K562 (cell line): Measurements from ENCODE around the gene WDCP. TPM values are rescaled to one million over a fixed set of nuclear protein-coding genes. Genes with fewer than 3 reads are reported as not detected.

Experiments used
- BCL6 ChIP-seq: fragments of 250-450 bp; sonication (Bioruptor Pico); IDR thresholded peaks from 2 replicates; pipeline ENCODE4 v1.4.0; 2020
- EGR1 ChIP-seq: fragments of 450-650 bp; conservative IDR thresholded peaks from 2 replicates; pipeline ENCODE4 v1.6.1; 2017; ENCODE audit warnings: mild to moderate bottlenecking
- EHMT2 ChIP-seq: fragments of 450-650 bp; IDR thresholded peaks from 2 replicates; pipeline ENCODE4 v1.6.1; 2018; ENCODE audit warnings: antibody characterized with exemption
- GTF2E2 ChIP-seq: fragments of 200-800 bp; sonication (Bioruptor generic); IDR thresholded peaks from 2 replicates; pipeline ENCODE4 v1.6.1; 2016; ENCODE audit warnings: missing genetic modification characterization, missing compliant biosample characterization
- KDM1A ChIP-seq, 2 experiments: fragments of 450-650 bp; IDR thresholded peaks; 2 replicates each; pipeline ENCODE4 v1.6.1; 2016; ENCODE audit warnings: mild to moderate bottlenecking in 2 of 2
- LEF1 ChIP-seq: fragments of 450-650 bp; IDR thresholded peaks from 2 replicates; pipeline ENCODE4 v1.6.1; 2016; ENCODE audit warnings: mild to moderate bottlenecking
- MCM7 ChIP-seq, 2 experiments: fragments of 450-650 bp; IDR thresholded peaks; 2 replicates each; pipeline ENCODE4 v1.6.1; 2016 to 2018
- MED1 ChIP-seq: sonication (generic); formaldehyde crosslinking; IDR thresholded peaks from 2 replicates; pipeline ENCODE4 v1.8.1; 2023; ENCODE audit warnings: missing genetic modification reagents, borderline replicate concordance
- NR2F6 ChIP-seq: fragments of 450-650 bp; formaldehyde crosslinking; IDR thresholded peaks from 2 replicates; pipeline ENCODE4 v1.4.0; 2020; ENCODE audit warnings: mild to moderate bottlenecking
- RAD51 ChIP-seq: fragments of 450-650 bp; IDR thresholded peaks from 2 replicates; pipeline ENCODE4 v1.7.1; 2016; ENCODE audit warnings: low read depth, mild to moderate bottlenecking, borderline replicate concordance
- RBM17 ChIP-seq: fragments of 200-400 bp; formaldehyde crosslinking; IDR thresholded peaks from 2 replicates; pipeline ENCODE4 v1.6.1; 2017; ENCODE audit warnings: low read depth, mild to moderate bottlenecking, low read length, borderline replicate concordance
- SAFB2 ChIP-seq: fragments of 200-400 bp; formaldehyde crosslinking; IDR thresholded peaks from 2 replicates; pipeline ENCODE4 v1.6.1; 2018; ENCODE audit warnings: borderline replicate concordance, low read length, low read depth, moderate library complexity; ENCODE audit not compliant: severe bottlenecking
- SMC3 ChIP-seq: conservative IDR thresholded peaks from 2 replicates; pipeline ENCODE4 v1.6.1; 2011; ENCODE audit warnings: low read depth, low read length, improper control_type of control experiment; ENCODE audit not compliant: insufficient read depth
- ZNF445 ChIP-seq: fragments of 250-450 bp; sonication (Bioruptor Pico); IDR thresholded peaks from 2 replicates; pipeline ENCODE4 v1.4.0; 2020; ENCODE audit warnings: low read depth, mild to moderate bottlenecking, moderate library complexity
- ZNF589 ChIP-seq: fragments of 200-800 bp; sonication (Bioruptor generic); IDR thresholded peaks from 2 replicates; pipeline ENCODE4 v1.6.1; 2016; ENCODE audit warnings: low read depth, missing genetic modification characterization, missing compliant biosample characterization
- ZNF644 ChIP-seq: fragments of 200-800 bp; sonication (Bioruptor generic); IDR thresholded peaks from 2 replicates; pipeline ENCODE4 v1.6.1; 2016; ENCODE audit warnings: low read depth, missing genetic modification characterization, missing compliant biosample characterization
- ZNF699 ChIP-seq: fragments of 250-450 bp; sonication (Bioruptor Pico); IDR thresholded peaks from 2 replicates; pipeline ENCODE4 v1.8.0; 2021; ENCODE audit warnings: mild to moderate bottlenecking, moderate library complexity; ENCODE audit not compliant: insufficient replicate concordance
- polyA plus RNA-seq, 8 experiments: library from polyadenylated mRNA; depleted of rRNA in 4 of 8; stranded (reverse) in 5 of 8; unstranded in 3 of 8; fragments of >200 nt; fragmentation: Nextera tagmentation in 2 of 8; fragmentation: Illumina TruSeq in 1 of 8; extraction: Ambion mirVana in 2 of 8; extraction: Trizol in 1 of 8; gene quantifications; 2 replicates each; pipeline versions ENCODE4 v1.2.1 to v1.2.3, GENCODE V29; 2011 to 2014; ENCODE audit warnings: inconsistent platforms in 1 of 8, missing spikeins in 1 of 8
- total RNA-seq, 7 experiments: library from RNA; depleted of rRNA in 6 of 7; stranded (reverse); fragments of >200 nt in 6 of 7; fragmentation: Illumina TruSeq in 2 of 7; extraction: Trizol in 2 of 7; gene quantifications; 2 replicates each; pipeline versions ENCODE4 v1.2.1 to v1.2.3, GENCODE V29; 2011 to 2021; ENCODE audit warnings: low replicate concordance in 1 of 7
- TF ChIP-seq, protein P1 (sequence below): sonication (generic); formaldehyde crosslinking; IDR thresholded peaks from 2 replicates; pipeline ENCODE4 v1.8.0; 2022; ENCODE audit warnings: mild to moderate bottlenecking, missing genetic modification reagents
- TF ChIP-seq, protein P2 (sequence below): sonication (generic); formaldehyde crosslinking; IDR thresholded peaks from 2 replicates; pipeline ENCODE4 v1.8.0; 2022; ENCODE audit warnings: mild to moderate bottlenecking, missing genetic modification reagents
- TF ChIP-seq, protein P3 (sequence below): sonication (generic); formaldehyde crosslinking; IDR thresholded peaks from 2 replicates; pipeline ENCODE4 v1.8.0; 2022; ENCODE audit warnings: missing genetic modification reagents, mild to moderate bottlenecking, borderline replicate concordance
- TF ChIP-seq, protein P4 (sequence below): fragments of 450-650 bp; formaldehyde crosslinking; IDR thresholded peaks from 2 replicates; pipeline ENCODE4 v1.4.0; 2020; ENCODE audit warnings: mild to moderate bottlenecking, moderate library complexity
- TF ChIP-seq, protein P5 (sequence below): IDR thresholded peaks from 2 replicates; pipeline ENCODE4 v1.6.1; 2012; ENCODE audit warnings: low read depth, low read length, improper control_type of control experiment, borderline replicate concordance

Gene WDCP
- total and polyA plus RNA-seq, 9 of the 15 experiments (the other 6 are each of a cell fraction or from before 2014, with no cell fraction given): 10.1 to 41.4 (median 21.8) TPM

DNA sequence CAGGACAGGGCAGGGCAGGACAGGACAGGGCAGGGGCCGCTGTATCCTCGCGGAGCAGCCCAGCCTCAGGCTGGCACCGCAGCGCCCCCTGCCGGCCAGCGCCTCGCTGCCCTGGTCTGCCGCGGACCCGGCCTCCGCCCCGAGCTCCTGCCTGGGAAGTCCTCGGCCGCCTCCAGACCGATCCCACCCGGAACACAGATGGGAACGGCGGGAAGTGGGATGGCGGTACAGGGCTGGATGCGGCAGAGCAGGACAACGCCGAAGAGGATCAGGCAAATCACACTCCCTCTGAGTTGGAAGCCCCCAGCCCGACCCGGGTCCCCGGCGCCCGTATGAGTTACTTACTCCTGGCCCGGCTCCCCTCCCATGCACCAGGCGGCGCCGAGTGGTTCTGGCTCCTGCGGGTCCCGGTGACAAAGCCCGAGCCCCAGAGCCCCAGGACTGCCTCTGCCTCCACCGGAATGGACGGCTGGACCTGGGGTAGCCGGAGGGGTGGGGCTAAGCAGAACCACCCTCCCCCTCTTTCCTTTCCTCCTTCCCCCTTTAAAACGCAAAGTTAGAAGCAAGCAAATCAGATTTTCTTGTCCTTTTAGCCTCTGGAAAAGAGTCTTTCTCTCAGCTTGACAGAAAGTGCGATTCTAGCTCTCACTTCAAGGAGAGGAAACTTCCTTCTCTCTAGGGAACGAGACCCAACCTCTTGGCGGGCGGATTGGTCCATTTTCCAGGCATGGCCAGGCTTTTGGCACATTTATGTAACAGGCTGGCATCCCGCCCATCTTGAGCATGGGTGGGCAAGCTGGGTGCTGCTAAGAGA lies 37.4 kb upstream of the WDCP start, which contains the start of gene TP53I3 (continued):
- TF ChIP-seq, protein P1, sequence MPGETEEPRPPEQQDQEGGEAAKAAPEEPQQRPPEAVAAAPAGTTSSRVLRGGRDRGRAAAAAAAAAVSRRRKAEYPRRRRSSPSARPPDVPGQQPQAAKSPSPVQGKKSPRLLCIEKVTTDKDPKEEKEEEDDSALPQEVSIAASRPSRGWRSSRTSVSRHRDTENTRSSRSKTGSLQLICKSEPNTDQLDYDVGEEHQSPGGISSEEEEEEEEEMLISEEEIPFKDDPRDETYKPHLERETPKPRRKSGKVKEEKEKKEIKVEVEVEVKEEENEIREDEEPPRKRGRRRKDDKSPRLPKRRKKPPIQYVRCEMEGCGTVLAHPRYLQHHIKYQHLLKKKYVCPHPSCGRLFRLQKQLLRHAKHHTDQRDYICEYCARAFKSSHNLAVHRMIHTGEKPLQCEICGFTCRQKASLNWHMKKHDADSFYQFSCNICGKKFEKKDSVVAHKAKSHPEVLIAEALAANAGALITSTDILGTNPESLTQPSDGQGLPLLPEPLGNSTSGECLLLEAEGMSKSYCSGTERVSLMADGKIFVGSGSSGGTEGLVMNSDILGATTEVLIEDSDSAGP: no peak
- TF ChIP-seq RAD51 (peak; percentile 5; the same call in 1 of the 2 replicates), EGR1 (no peak), EHMT2 (no peak), KDM1A (IDR thresholded peaks at IDR 0.05) (no peak), ZNF699 (CRISPR knock-in tag) (no peak), GTF2E2 (tag) (0 out of 2 replicates have a peak, but pooled peaks have one; percentile 50), NR2F6 (CRISPR knock-in tag) (no peak), RBM17 (no peak), MED1 (CRISPR knock-in tag) (no peak), SMC3 (peak; percentile 61; the same call in 1 of the 2 replicates), ZNF445 (CRISPR knock-in tag) (no peak), BCL6 (CRISPR knock-in tag) (no peak), ZNF644 (tag) (no peak), ZNF589 (CRISPR knock-in tag) (no peak), LEF1 (0 out of 2 replicates have a peak, but pooled peaks have one; percentile 16), MCM7 (IDR thresholded peaks at IDR 0.05) (no peak), SAFB2 (no peak)
- TF ChIP-seq, protein P2, sequence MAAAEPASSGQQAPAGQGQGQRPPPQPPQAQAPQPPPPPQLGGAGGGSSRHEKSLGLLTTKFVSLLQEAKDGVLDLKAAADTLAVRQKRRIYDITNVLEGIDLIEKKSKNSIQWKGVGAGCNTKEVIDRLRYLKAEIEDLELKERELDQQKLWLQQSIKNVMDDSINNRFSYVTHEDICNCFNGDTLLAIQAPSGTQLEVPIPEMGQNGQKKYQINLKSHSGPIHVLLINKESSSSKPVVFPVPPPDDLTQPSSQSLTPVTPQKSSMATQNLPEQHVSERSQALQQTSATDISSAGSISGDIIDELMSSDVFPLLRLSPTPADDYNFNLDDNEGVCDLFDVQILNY (CRISPR knock-in tag): peak; percentile 74; the same call in 1 of the 2 replicates
- TF ChIP-seq, protein P3, sequence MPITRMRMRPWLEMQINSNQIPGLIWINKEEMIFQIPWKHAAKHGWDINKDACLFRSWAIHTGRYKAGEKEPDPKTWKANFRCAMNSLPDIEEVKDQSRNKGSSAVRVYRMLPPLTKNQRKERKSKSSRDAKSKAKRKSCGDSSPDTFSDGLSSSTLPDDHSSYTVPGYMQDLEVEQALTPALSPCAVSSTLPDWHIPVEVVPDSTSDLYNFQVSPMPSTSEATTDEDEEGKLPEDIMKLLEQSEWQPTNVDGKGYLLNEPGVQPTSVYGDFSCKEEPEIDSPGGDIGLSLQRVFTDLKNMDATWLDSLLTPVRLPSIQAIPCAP (CRISPR knock-in tag): no peak
- TF ChIP-seq, protein P4, sequence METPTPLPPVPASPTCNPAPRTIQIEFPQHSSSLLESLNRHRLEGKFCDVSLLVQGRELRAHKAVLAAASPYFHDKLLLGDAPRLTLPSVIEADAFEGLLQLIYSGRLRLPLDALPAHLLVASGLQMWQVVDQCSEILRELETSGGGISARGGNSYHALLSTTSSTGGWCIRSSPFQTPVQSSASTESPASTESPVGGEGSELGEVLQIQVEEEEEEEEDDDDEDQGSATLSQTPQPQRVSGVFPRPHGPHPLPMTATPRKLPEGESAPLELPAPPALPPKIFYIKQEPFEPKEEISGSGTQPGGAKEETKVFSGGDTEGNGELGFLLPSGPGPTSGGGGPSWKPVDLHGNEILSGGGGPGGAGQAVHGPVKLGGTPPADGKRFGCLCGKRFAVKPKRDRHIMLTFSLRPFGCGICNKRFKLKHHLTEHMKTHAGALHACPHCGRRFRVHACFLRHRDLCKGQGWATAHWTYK (CRISPR knock-in tag): peak; percentile 52; the same call in 1 of the 2 replicates
- TF ChIP-seq, protein P5, sequence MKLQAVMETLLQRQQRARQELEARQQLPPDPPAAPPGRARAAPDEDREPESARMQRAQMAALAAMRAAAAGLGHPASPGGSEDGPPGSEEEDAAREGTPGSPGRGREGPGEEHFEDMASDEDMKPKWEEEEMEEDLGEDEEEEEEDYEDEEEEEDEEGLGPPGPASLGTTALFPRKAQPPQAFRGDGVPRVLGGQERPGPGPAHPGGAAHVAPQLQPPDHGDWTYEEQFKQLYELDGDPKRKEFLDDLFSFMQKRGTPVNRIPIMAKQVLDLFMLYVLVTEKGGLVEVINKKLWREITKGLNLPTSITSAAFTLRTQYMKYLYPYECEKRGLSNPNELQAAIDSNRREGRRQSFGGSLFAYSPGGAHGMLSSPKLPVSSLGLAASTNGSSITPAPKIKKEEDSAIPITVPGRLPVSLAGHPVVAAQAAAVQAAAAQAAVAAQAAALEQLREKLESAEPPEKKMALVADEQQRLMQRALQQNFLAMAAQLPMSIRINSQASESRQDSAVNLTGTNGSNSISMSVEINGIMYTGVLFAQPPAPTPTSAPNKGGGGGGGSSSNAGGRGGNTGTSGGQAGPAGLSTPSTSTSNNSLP: no peak
